ENCODE data around the gene CTAGE1.

CTAGE1 gene

GRCh38 chr18:22391407-22392345 lies 26.0 kb downstream of the CTAGE1 start:
- peak; percentile 21 for DNase-seq (ENCODE audit: low spot score)

- no peak for DNase-seq (ENCODE audit: low spot score)
These were observed 29.9 kb downstream of the CTAGE1 start for GRCh38 chr18:22387787-22388186.

GRCh38 chr18:22387364-22387763 lies 30.4 kb downstream of the CTAGE1 start:
- DNase-seq (ENCODE audit: low spot score), result no peak

- no peak for DNase-seq (ENCODE audit: low spot score)
These were observed 32.0 kb downstream of the CTAGE1 start for GRCh38 chr18:22385718-22386117.

- DNase-seq (ENCODE audit: low spot score), result peak; percentile 3
These were observed 38.9 kb downstream of the CTAGE1 start for GRCh38 chr18:22378672-22379282.

GRCh38 chr18:22377769-22378168 lies 39.9 kb downstream of the CTAGE1 start:
- DNase-seq (ENCODE audit: low spot score), result no peak

- DNase-seq (ENCODE audit: low spot score), result no peak
These were observed 47.3 kb downstream of the CTAGE1 start for GRCh38 chr18:22370414-22370813.

- DNase-seq (ENCODE audit: low spot score), result no peak
These were observed 49.7 kb downstream of the CTAGE1 start for GRCh38 chr18:22368021-22368420.

GRCh38 chr18:22367303-22367702 lies 50.4 kb downstream of the CTAGE1 start:
- no peak for DNase-seq (ENCODE audit: low spot score)

- DNase-seq (ENCODE audit: low spot score), result no peak
These were observed 53.8 kb downstream of the CTAGE1 start for GRCh38 chr18:22363867-22364463.
